OCI-LY3 (cell line): Measurements from ENCODE around the gene SLC6A11.

Experiments used
- CTCF ChIP-seq: fragments of 200-600, 300-600 bp; sonication (generic); IDR thresholded peaks from 2 replicates; pipeline ENCODE4 v1.5.1; 2014; ENCODE audit warnings: antibody characterized with exemption, low read length, low read depth
- EZH2phosphoT487 ChIP-seq: fragments of 200-600 bp; shearing (Covaris generic); IDR thresholded peaks from 2 replicates; pipeline ENCODE4 v1.6.1; 2018; ENCODE audit warnings: antibody characterized with exemption, mixed run types, low read depth

GRCh38 chr3:10846657-10846975 lies 30.6 kb downstream of the SLC6A11 start:
- TF ChIP-seq CTCF, result no peak
- no peak for TF ChIP-seq EZH2phosphoT487
